Measurements from ENCODE around the gene LYSMD2. TPM values are rescaled to one million over a fixed set of nuclear protein-coding genes. Genes with fewer than 3 reads are reported as not detected.

LYSMD2 gene
- total RNA-seq, 1 donor from 2014 or later: not detected

- H3K27ac ChIP-seq: no peak overlapping the region
- no peaks in the 10 kb centered on the region for H3K9me3 Mint-ChIP-seq
Observed at GRCh38 chr15:51721199-51721960, 16.1 kb downstream of the LYSMD2 start.

GRCh38 chr15:51720201-51720995 is 17.1 kb downstream of the LYSMD2 start:
- Histone ChIP-seq H3K4me1 (peaks cover 9% of the 10 kb centered on the region), H3K9ac (no peak overlapping the region), H3K27me3 (no peaks in the 10 kb centered on the region), H4K20me1 (ENCODE audit: low read depth) (no peaks in the 10 kb centered on the region), H3K36me3 (no peaks in the 10 kb centered on the region), H3K27ac (no peak overlapping the region), H3K4me2 (no peak overlapping the region), H3K79me2 (ENCODE audit: low read depth) (no peaks in the 10 kb centered on the region), H3K4me3 (no peak overlapping the region), H3K9me3 (ENCODE audit: low read depth) (no peaks in the 10 kb centered on the region), H2AFZ (replicated peaks) (no peak overlapping the region), H3F3A (ENCODE audit: low read depth) (no peaks in the 10 kb centered on the region)
- Mint-ChIP-seq H3K27ac (no peak overlapping the region), H3K4me3 (no peak overlapping the region), H3K4me1 (peaks cover 19% of the 10 kb centered on the region), H3K36me3 (no peaks in the 10 kb centered on the region), H3K27me3 (ENCODE audit: insufficient read depth, low read depth) (no peaks in the 10 kb centered on the region), H3K9me3 (no peaks in the 10 kb centered on the region)
- TF ChIP-seq EZH2 (IDR thresholded peaks at IDR 0.05) (no peak), CTCF (IDR thresholded peaks at IDR 0.05) (no peak), EZH2phosphoT487 (IDR thresholded peaks at IDR 0.05) (no peak)
- no peak for DNase-seq (ENCODE audit: low spot score)

More at GRCh38 chr15:51721199-51721960, 16.1 kb downstream of the LYSMD2 start:
- no peaks in the 10 kb centered on the region for H3F3A ChIP-seq (ENCODE audit: low read depth)
- DNase-seq (ENCODE audit: low spot score): no peak
- no peak overlapping the region for H2AFZ ChIP-seq (replicated peaks)
- H4K20me1 ChIP-seq (ENCODE audit: low read depth): no peaks in the 10 kb centered on the region
- Mint-ChIP-seq H3K4me1 (peaks cover 26% of the 10 kb centered on the region), H3K27ac (no peak overlapping the region), H3K27me3 (ENCODE audit: insufficient read depth, low read depth) (no peaks in the 10 kb centered on the region), H3K4me3 (no peak overlapping the region), H3K36me3 (no peaks in the 10 kb centered on the region)
- no peak overlapping the region for H3K4me2 ChIP-seq
- no peaks in the 10 kb centered on the region for H3K36me3 ChIP-seq
- H3K9ac ChIP-seq: no peak overlapping the region
- H3K27me3 ChIP-seq: no peaks in the 10 kb centered on the region
- H3K4me1 ChIP-seq: peaks cover 9% of the 10 kb centered on the region
- no peaks in the 10 kb centered on the region for H3K79me2 ChIP-seq (ENCODE audit: low read depth)
- TF ChIP-seq EZH2phosphoT487 (IDR thresholded peaks at IDR 0.05): no peak
- TF ChIP-seq EZH2 (IDR thresholded peaks at IDR 0.05): no peak
- TF ChIP-seq CTCF (IDR thresholded peaks at IDR 0.05): no peak
- no peaks in the 10 kb centered on the region for H3K9me3 ChIP-seq (ENCODE audit: low read depth)
- no peak overlapping the region for H3K4me3 ChIP-seq

- Mint-ChIP-seq H3K4me1 (peaks cover 10% of the 10 kb centered on the region), H3K9me3 (no peaks in the 10 kb centered on the region), H3K27ac (no peak overlapping the region), H3K27me3 (ENCODE audit: insufficient read depth, low read depth) (no peaks in the 10 kb centered on the region), H3K4me3 (no peak overlapping the region), H3K36me3 (no peaks in the 10 kb centered on the region)
- H3K27ac ChIP-seq: no peak overlapping the region
- no peak for TF ChIP-seq CTCF (IDR thresholded peaks at IDR 0.05)
- TF ChIP-seq EZH2 (IDR thresholded peaks at IDR 0.05): no peak
- TF ChIP-seq EZH2phosphoT487 (IDR thresholded peaks at IDR 0.05): no peak
- no peak overlapping the region for H3K4me3 ChIP-seq
- no peaks in the 10 kb centered on the region for H3K36me3 ChIP-seq
- no peak overlapping the region for H3K9ac ChIP-seq
- H3F3A ChIP-seq (ENCODE audit: low read depth): no peaks in the 10 kb centered on the region
- DNase-seq (ENCODE audit: low spot score): no peak
- H3K4me2 ChIP-seq: no peak overlapping the region
- H3K27me3 ChIP-seq: no peaks in the 10 kb centered on the region
- peaks cover 9% of the 10 kb centered on the region for H3K4me1 ChIP-seq
- no peak overlapping the region for H2AFZ ChIP-seq (replicated peaks)
- no peaks in the 10 kb centered on the region for H4K20me1 ChIP-seq (ENCODE audit: low read depth)
- no peaks in the 10 kb centered on the region for H3K79me2 ChIP-seq (ENCODE audit: low read depth)
- no peaks in the 10 kb centered on the region for H3K9me3 ChIP-seq (ENCODE audit: low read depth)
Observed at GRCh38 chr15:51718746-51719145, 18.7 kb downstream of the LYSMD2 start.

All from neural progenitor cell (in vitro differentiated cells).